Lower leg skin (tissue), 3 donors: Measurements from ENCODE around the gene C4BPA.

ENCODE experiments used
- POLR2A ChIP-seq, 2 donors: fragments of 450-650 bp; IDR thresholded peaks; one replicate each; pipeline ENCODE4 v1.6.1; 2016 to 2017; ENCODE audit warnings: antibody characterized with exemption in 2 of 2, mild to moderate bottlenecking in 1 of 2, moderate library complexity in 1 of 2
- TF ChIP-seq, protein P1 (sequence below), 3 donors: fragments of 450-650 bp; IDR thresholded peaks; one replicate each; pipeline ENCODE4 v1.5.1; 2016; ENCODE audit warnings: antibody characterized with exemption in 3 of 3, mild to moderate bottlenecking in 3 of 3, moderate library complexity in 2 of 3

DNA sequence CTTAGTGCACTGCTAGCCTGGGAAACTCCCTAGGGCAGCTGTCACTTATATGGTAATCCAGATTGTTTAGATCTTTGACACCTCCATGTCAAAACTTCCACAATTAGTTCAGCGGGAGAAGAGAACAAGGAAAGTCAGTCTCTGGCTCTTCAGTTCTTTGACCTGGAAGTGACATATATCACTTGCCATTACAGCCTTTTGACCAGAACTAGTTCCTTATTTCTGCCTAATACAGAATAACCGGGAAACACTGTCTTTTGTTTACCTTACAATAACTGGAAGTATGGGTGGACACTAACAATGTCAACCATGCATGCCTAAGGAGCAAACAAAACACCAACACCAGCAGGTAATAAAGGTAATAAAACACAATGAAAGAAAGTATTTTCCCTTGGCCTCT lies 68.3 kb downstream of the C4BPA start:
- TF ChIP-seq, protein P1, sequence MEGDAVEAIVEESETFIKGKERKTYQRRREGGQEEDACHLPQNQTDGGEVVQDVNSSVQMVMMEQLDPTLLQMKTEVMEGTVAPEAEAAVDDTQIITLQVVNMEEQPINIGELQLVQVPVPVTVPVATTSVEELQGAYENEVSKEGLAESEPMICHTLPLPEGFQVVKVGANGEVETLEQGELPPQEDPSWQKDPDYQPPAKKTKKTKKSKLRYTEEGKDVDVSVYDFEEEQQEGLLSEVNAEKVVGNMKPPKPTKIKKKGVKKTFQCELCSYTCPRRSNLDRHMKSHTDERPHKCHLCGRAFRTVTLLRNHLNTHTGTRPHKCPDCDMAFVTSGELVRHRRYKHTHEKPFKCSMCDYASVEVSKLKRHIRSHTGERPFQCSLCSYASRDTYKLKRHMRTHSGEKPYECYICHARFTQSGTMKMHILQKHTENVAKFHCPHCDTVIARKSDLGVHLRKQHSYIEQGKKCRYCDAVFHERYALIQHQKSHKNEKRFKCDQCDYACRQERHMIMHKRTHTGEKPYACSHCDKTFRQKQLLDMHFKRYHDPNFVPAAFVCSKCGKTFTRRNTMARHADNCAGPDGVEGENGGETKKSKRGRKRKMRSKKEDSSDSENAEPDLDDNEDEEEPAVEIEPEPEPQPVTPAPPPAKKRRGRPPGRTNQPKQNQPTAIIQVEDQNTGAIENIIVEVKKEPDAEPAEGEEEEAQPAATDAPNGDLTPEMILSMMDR (IDR thresholded peaks at IDR 0.05): no peak
- TF ChIP-seq POLR2A (IDR thresholded peaks at IDR 0.05): no peak
